H1 (cell line): Measurements from ENCODE around the gene PRCD. TPM values are rescaled to one million over a fixed set of nuclear protein-coding genes. Genes with fewer than 3 reads are reported as not detected.

Source experiments
- CTCF ChIA-PET: fragments of 300-600 bp; sonication (Branson Sonifier 250); formaldehyde crosslinking; loops from one replicate; lab custom pipeline; 2021; ENCODE audit not compliant: partially characterized antibody; lab: Charles Lee
- POLR2A ChIA-PET: fragments of 300-600 bp; sonication (Branson Sonifier 250); formaldehyde crosslinking; loops from one replicate; lab custom pipeline; 2021; ENCODE audit warnings: inconsistent platforms; ENCODE audit not compliant: partially characterized antibody; lab: Charles Lee
- DNase-seq, 2 experiments: peaks; one replicate each; pipeline versions ENCODE4 v3.0.0 to v3.0.0-alpha.2; 2010 to 2022; ENCODE audit warnings: low spot score in 2 of 2, low read depth in 1 of 2, mixed read lengths in 1 of 2
- FAIRE-seq: peaks from 2 replicates; lab custom pipeline; 2011; peaks lifted over from hg19 to GRCh38; lab: Jason Lieb, UNC
- H2AFZ ChIP-seq: 2 replicates; pipeline ENCODE4 v1.8.1; 2012; ENCODE audit warnings: low read length, inconsistent platforms
- H2AK5ac ChIP-seq: 2 replicates; pipeline ENCODE4 v1.6.1; 2013; ENCODE audit warnings: low read depth, low read length
- H2BK120ac ChIP-seq: replicated peaks from 2 replicates; pipeline ENCODE3; 2013; ENCODE audit warnings: low read depth, low read length, inconsistent platforms
- H2BK12ac ChIP-seq: 2 replicates; pipeline ENCODE4 v1.6.1; 2013; ENCODE audit warnings: low read depth, low read length
- H2BK15ac ChIP-seq: 2 replicates; pipeline ENCODE4 v1.6.1; 2013; ENCODE audit warnings: low read length
- H2BK20ac ChIP-seq: 2 replicates; pipeline ENCODE4 v1.6.1; 2013; ENCODE audit warnings: low read length
- H2BK5ac ChIP-seq: 2 replicates; pipeline ENCODE4 v1.6.1; 2013; ENCODE audit warnings: low read depth, low read length
- H3K14ac ChIP-seq: 2 replicates; pipeline ENCODE4 v1.6.1; 2013; ENCODE audit warnings: inconsistent platforms; ENCODE audit not compliant: insufficient read length
- H3K18ac ChIP-seq: 2 replicates; pipeline ENCODE4 v1.6.1; 2013; ENCODE audit warnings: low read length; ENCODE audit errors: extremely low read depth
- H3K23ac ChIP-seq: 2 replicates; pipeline ENCODE4 v1.6.1; 2013; ENCODE audit warnings: inconsistent platforms; ENCODE audit not compliant: insufficient read length
- H3K23me2 ChIP-seq: 2 replicates; pipeline ENCODE4 v1.6.1; 2013; ENCODE audit warnings: low read depth, low read length
- H3K27ac ChIP-seq: 2 replicates; pipeline ENCODE4 v1.6.1; 2011; ENCODE audit warnings: low read depth, low read length, inconsistent platforms
- H3K27me3 ChIP-seq, 4 experiments: replicated peaks in 1 of 4; 1 replicate in 1 of 4; 2 replicates in 3 of 4; pipeline versions ENCODE4 v1.6.1 to v1.8.1; 2011 to 2013; ENCODE audit warnings: low read length in 3 of 4, mild to moderate bottlenecking in 3 of 4, inconsistent platforms in 2 of 4, mixed read lengths in 2 of 4, moderate library complexity in 1 of 4; ENCODE audit not compliant: control insufficient read depth in 3 of 4, insufficient read depth in 3 of 4; ENCODE audit errors: extremely low read depth in 1 of 4
- H3K36me3 ChIP-seq, 4 experiments: 2 replicates each; pipeline versions ENCODE4 v1.6.1 to v1.8.1; 2011 to 2013; ENCODE audit warnings: mild to moderate bottlenecking in 4 of 4, low read length in 3 of 4, moderate library complexity in 2 of 4, control low read depth in 1 of 4, inconsistent platforms in 1 of 4; ENCODE audit not compliant: insufficient read depth in 4 of 4, control insufficient read depth in 2 of 4
- H3K4ac ChIP-seq: replicated peaks from 2 replicates; pipeline ENCODE3; 2013; ENCODE audit warnings: low read length, low read depth, mixed read lengths, inconsistent platforms; ENCODE audit not compliant: insufficient read length
- H3K4me1 ChIP-seq, 4 experiments: replicated peaks in 1 of 4; 1 replicate in 1 of 4; 2 replicates in 3 of 4; pipeline versions ENCODE4 v1.6.1 to v1.8.1; 2011 to 2013; ENCODE audit warnings: low read length in 3 of 4, inconsistent platforms in 2 of 4, mixed read lengths in 1 of 4; ENCODE audit not compliant: insufficient read depth in 4 of 4, control insufficient read depth in 3 of 4
- H3K4me2 ChIP-seq, 2 experiments: 2 replicates each; pipeline versions ENCODE4 v1.6.1 to v1.8.1; 2011 to 2013; ENCODE audit warnings: low read depth in 2 of 2, low read length in 2 of 2, control low read depth in 1 of 2, inconsistent platforms in 1 of 2, mild to moderate bottlenecking in 1 of 2; ENCODE audit not compliant: insufficient read depth in 1 of 2
- H3K4me3 ChIP-seq, 4 experiments: fragments of 200-600, 300-600 bp in 1 of 4; sonication (generic), shearing (Covaris generic), sonication (Bioruptor Twin) in 1 of 4; 2 replicates each; pipeline versions ENCODE4 v1.5.1 to v1.8.1; 2011 to 2016; ENCODE audit warnings: low read length in 4 of 4, low read depth in 3 of 4, control low read depth in 2 of 4, inconsistent platforms in 2 of 4, mild to moderate bottlenecking in 2 of 4, mixed read lengths in 1 of 4, moderate library complexity in 1 of 4; ENCODE audit not compliant: insufficient read depth in 2 of 4; ENCODE audit errors: extremely low read depth in 1 of 4
- H3K56ac ChIP-seq: replicated peaks from 2 replicates; pipeline ENCODE3; 2013; ENCODE audit warnings: low read depth, mild to moderate bottlenecking, mixed read lengths, low read length, inconsistent platforms; ENCODE audit not compliant: insufficient read length
- H3K79me1 ChIP-seq: 2 replicates; pipeline ENCODE4 v1.6.1; 2013; ENCODE audit warnings: low read depth, low read length, control low read depth
- H3K79me2 ChIP-seq, 2 experiments: 2 replicates each; pipeline versions ENCODE4 v1.6.1 to v1.8.1; 2012 to 2013; ENCODE audit warnings: low read length in 2 of 2, mild to moderate bottlenecking in 2 of 2, inconsistent platforms in 1 of 2; ENCODE audit not compliant: insufficient read depth in 2 of 2, control insufficient read depth in 1 of 2
- H3K9ac ChIP-seq, 4 experiments: replicated peaks in 1 of 4; 1 replicate in 1 of 4; 2 replicates in 3 of 4; pipeline versions ENCODE4 v1.6.1 to v1.8.1; 2011 to 2013; ENCODE audit warnings: low read depth in 3 of 4, low read length in 3 of 4, control low read depth in 2 of 4, mild to moderate bottlenecking in 2 of 4, moderate library complexity in 2 of 4, inconsistent platforms in 1 of 4; ENCODE audit errors: extremely low read depth in 1 of 4
- H3K9me3 ChIP-seq, 2 experiments: 2 replicates each; pipeline versions ENCODE4 v1.6.1 to v1.8.1; 2012 to 2013; ENCODE audit warnings: mild to moderate bottlenecking in 2 of 2, moderate library complexity in 2 of 2, control low read depth in 1 of 2, inconsistent platforms in 1 of 2, low read depth in 1 of 2, low read length in 1 of 2, mixed read lengths in 1 of 2; ENCODE audit not compliant: insufficient read depth in 2 of 2
- H4K20me1 ChIP-seq, 2 experiments: replicated peaks in 1 of 2; 2 replicates each; pipeline versions ENCODE3 to v1.8.1; 2011 to 2013; ENCODE audit warnings: inconsistent platforms in 2 of 2, low read length in 2 of 2, mild to moderate bottlenecking in 1 of 2; ENCODE audit not compliant: insufficient read depth in 2 of 2, control insufficient read depth in 1 of 2
- H4K5ac ChIP-seq: 2 replicates; pipeline ENCODE4 v1.6.1; 2013; ENCODE audit warnings: low read length, low read depth, mixed read lengths, inconsistent platforms; ENCODE audit not compliant: insufficient read length
- H4K8ac ChIP-seq: 2 replicates; pipeline ENCODE4 v1.8.0; 2013; ENCODE audit warnings: mild to moderate bottlenecking, moderate library complexity, low read length, inconsistent platforms; ENCODE audit not compliant: insufficient read depth; ENCODE audit errors: extremely low read depth
- H4K91ac ChIP-seq: replicated peaks from 2 replicates; pipeline ENCODE3; 2013; ENCODE audit warnings: low read length, mixed read lengths, inconsistent platforms; ENCODE audit not compliant: insufficient read length
- BACH1 ChIP-seq: IDR thresholded peaks from 2 replicates; pipeline ENCODE4 v1.6.1; 2012; ENCODE audit warnings: low read length, improper control_type of control experiment
- BCL11A ChIP-seq, 2 experiments: IDR thresholded peaks; one replicate each; pipeline ENCODE4 v1.6.1; 2011; ENCODE audit warnings: low read depth in 2 of 2, low read length in 2 of 2, mild to moderate bottlenecking in 2 of 2
- CREB1 ChIP-seq: IDR thresholded peaks from 2 replicates; pipeline ENCODE4 v1.6.1; 2012; ENCODE audit warnings: inconsistent platforms
- GABPA ChIP-seq: IDR thresholded peaks from 2 replicates; pipeline ENCODE4 v1.6.1; 2011; ENCODE audit warnings: mild to moderate bottlenecking, low read length, moderate library complexity, borderline replicate concordance; ENCODE audit not compliant: insufficient read depth
- JUND ChIP-seq: IDR thresholded peaks from 2 replicates; pipeline ENCODE4 v1.6.1; 2011; ENCODE audit warnings: mild to moderate bottlenecking, improper control_type of control experiment, low read length
- KDM4A ChIP-seq: IDR thresholded peaks from one replicate; pipeline ENCODE4 v1.7.1; 2012; ENCODE audit warnings: low read depth, mild to moderate bottlenecking, moderate library complexity, low read length, inconsistent platforms; ENCODE audit not compliant: severe bottlenecking
- NRF1 ChIP-seq: IDR thresholded peaks from 2 replicates; pipeline ENCODE4 v1.6.1; 2011; ENCODE audit warnings: mild to moderate bottlenecking, low read depth, low read length, improper control_type of control experiment
- RXRA ChIP-seq: IDR thresholded peaks from 2 replicates; pipeline ENCODE4 v1.6.1; 2011; ENCODE audit warnings: low read depth, mild to moderate bottlenecking, low read length, moderate library complexity; ENCODE audit not compliant: insufficient read depth
- TEAD4 ChIP-seq: IDR thresholded peaks from 2 replicates; pipeline ENCODE4 v1.6.1; 2012; ENCODE audit warnings: low read depth, low read length, inconsistent platforms, mixed read lengths
- YY1 ChIP-seq: IDR thresholded peaks from 2 replicates; pipeline ENCODE4 v1.6.1; 2011; ENCODE audit warnings: low read depth, mild to moderate bottlenecking, low read length
- WGBS, 2 experiments: shearing (Covaris generic) in 1 of 2; methylation state at CpG; one replicate each; pipeline versions ENCODE4 v1.1.6 to v1.1.7; 2013 to 2015; ENCODE audit warnings: low lambda C conversion rate in 2 of 2, mixed read lengths in 2 of 2, inconsistent platforms in 1 of 2, low coverage in 1 of 2, missing lambda C conversion rate in 1 of 2; ENCODE audit not compliant: insufficient replicate concordance in 2 of 2, insufficient coverage in 1 of 2, insufficient read length in 1 of 2; ENCODE audit errors: extremely low coverage in 1 of 2, missing lambda C conversion rate in 1 of 2; 5-methylcytosine and 5-hydroxymethylcytosine counted together
- polyA plus RNA-seq, 7 experiments: library from polyadenylated mRNA; depleted of rRNA in 3 of 7; stranded (reverse) in 5 of 7; unstranded in 2 of 7; fragments of >200 nt in 5 of 7; fragments of 200-250 nt in 2 of 7; gene quantifications; 1 replicate in 5 of 7; 2 replicates in 1 of 7; 4 replicates in 1 of 7; pipeline versions ENCODE4 v1.2.1 to v1.2.3, GENCODE V29; 2011 to 2013; ENCODE audit warnings: missing spikeins in 2 of 7, mixed read lengths in 2 of 7
- total RNA-seq: library from RNA; stranded (reverse); fragmentation: NEBNext Ultra II Directional; extraction: Animal tissue kit (Norgen Biotek cat#: 25700); gene quantifications from 2 replicates; pipeline ENCODE4 v1.2.1, GENCODE V29; 2021

The PRCD gene
- total and polyA plus RNA-seq, 2 of the 8 experiments (the other 6 are each of a cell fraction or from before 2014, with no cell fraction given) = 0.77 to 2.1 TPM

DNA sequence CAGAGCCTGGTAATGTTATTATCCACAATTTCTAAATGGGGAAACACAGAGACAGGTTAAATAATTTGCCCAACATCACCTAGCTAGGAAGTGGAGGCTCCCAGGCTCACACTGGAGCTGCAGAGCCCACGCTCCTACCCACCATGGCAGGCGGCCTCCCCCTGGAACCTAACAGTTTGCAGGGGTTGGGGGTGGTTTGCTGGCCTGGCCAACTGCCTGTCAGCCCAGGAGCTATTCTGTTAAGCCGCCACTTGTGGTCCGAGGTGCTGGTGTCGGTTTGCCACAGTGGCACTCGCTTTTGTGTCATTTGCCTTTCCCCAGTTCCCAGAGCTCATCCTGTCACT is 3.6 kb downstream of the PRCD start:
- Histone ChIP-seq H3K36me3 (no peaks in the 10 kb centered on the region), H4K91ac (no peak overlapping the region), H4K20me1 (peaks cover 0 to 7% of the 10 kb centered on the region in 2 experiments), H2BK12ac (no peak overlapping the region), H3K27me3 (peaks cover 3 to 15% (median 15%) of the 10 kb centered on the region in 4 experiments), H4K5ac (no peak overlapping the region), H3K23me2 (peaks cover 11% of the 10 kb centered on the region), H3K9ac (no peak overlapping the region), H4K8ac (no peak overlapping the region), H3K9me3 (no peaks in the 10 kb centered on the region), H3K4me1 (peaks cover 0 to 38% (median 18%) of the 10 kb centered on the region in 4 experiments; a peak in 6 of 7 replicates), H2BK15ac (no peak overlapping the region), H2BK120ac (no peak overlapping the region), H3K18ac (no peak overlapping the region), H2AK5ac (no peak overlapping the region), H3K4me2 (no peak overlapping the region; a peak in 1 of 4 replicates), H2BK5ac (no peak overlapping the region), H3K4ac (no peak overlapping the region), H3K14ac (no peak overlapping the region), H3K27ac (no peak overlapping the region), H2BK20ac (no peak overlapping the region), H3K23ac (no peak overlapping the region), H3K4me3 (no peak overlapping the region), H2AFZ (no peak overlapping the region), H3K79me1 (no peaks in the 10 kb centered on the region), H3K79me2 (no peaks in the 10 kb centered on the region; a peak in 1 of 4 replicates), H3K56ac (no peak overlapping the region)
- no peak for TF ChIP-seq GABPA
- no peak for TF ChIP-seq BACH1
- TF ChIP-seq BCL11A (IDR thresholded peaks at IDR 0.05; ENCODE audit: low read depth in 2 of 2, low read length in 2 of 2) = no peak
- no peak for TF ChIP-seq KDM4A
- TF ChIP-seq JUND = no peak
- TF ChIP-seq TEAD4 = no peak
- TF ChIP-seq NRF1 = no peak
- no peak for TF ChIP-seq YY1
- no peak for TF ChIP-seq RXRA
- no peak for TF ChIP-seq CREB1
- ChIA-PET POLR2A (interaction anchor here (1.1 to 3.7 kb wide), 7 partner anchors 14 to 159 kb away, joined by 3 to 27 read pairs (median 4); partner anchors contain the start of genes RHBDF2 and SPHK1), CTCF (interaction anchor here (0.6 to 15.6 kb wide), 8 partner anchors 10 to 85 kb away, joined by 3 to 260 read pairs (median 14); no protein-coding TSS in a partner anchor)
- FAIRE-seq (no peak), DNase-seq (no peak)
- 70% methylated on average over 6 of the region's 6 CpGs; no CpG with 5 or more reads in 1 of the 2 experiments for WGBS, 2 experiments
